HepG2 (cell line): Measurements from ENCODE around the gene SRSF7. TPM values are rescaled to one million over a fixed set of nuclear protein-coding genes. Genes with fewer than 3 reads are reported as not detected.

Experiments
- CAMTA2 ChIP-seq: sonication (generic); formaldehyde crosslinking; IDR thresholded peaks from 2 replicates; pipeline ENCODE4 v1.4.0; 2020; ENCODE audit warnings: mild to moderate bottlenecking, missing genetic modification reagents, borderline replicate concordance
- CBX5 ChIP-seq: sonication (generic); formaldehyde crosslinking; IDR thresholded peaks from 2 replicates; pipeline ENCODE4 v1.4.0; 2020; ENCODE audit warnings: missing genetic modification reagents, borderline replicate concordance
- DNMT1 ChIP-seq: sonication (generic); formaldehyde crosslinking; IDR thresholded peaks from 2 replicates; pipeline ENCODE4 v1.5.1; 2020; ENCODE audit warnings: mild to moderate bottlenecking, missing genetic modification reagents
- GATA4 ChIP-seq: sonication (generic); IDR thresholded peaks from 2 replicates; pipeline ENCODE4 v1.6.1; 2016; ENCODE audit warnings: antibody characterized with exemption, low read depth, borderline replicate concordance
- GATAD2A ChIP-seq: IDR thresholded peaks from 2 replicates; pipeline ENCODE4 v1.6.1; 2016
- JUND ChIP-seq: sonication (generic); formaldehyde crosslinking; IDR thresholded peaks from 2 replicates; pipeline ENCODE4 v1.8.0; 2022; ENCODE audit warnings: mild to moderate bottlenecking, missing genetic modification reagents
- KDM4B ChIP-seq: sonication (generic); formaldehyde crosslinking; IDR thresholded peaks from 2 replicates; pipeline ENCODE4 v1.4.0; 2020; ENCODE audit warnings: missing genetic modification reagents
- MAFF ChIP-seq: IDR thresholded peaks from 2 replicates; pipeline ENCODE4 v1.6.1; 2011; ENCODE audit warnings: low read depth, low read length, improper control_type of control experiment
- MED13 ChIP-seq: sonication (generic); formaldehyde crosslinking; IDR thresholded peaks from 2 replicates; pipeline ENCODE4 v1.5.0; 2020; ENCODE audit warnings: missing genetic modification reagents
- MTF2 ChIP-seq: sonication (generic); formaldehyde crosslinking; IDR thresholded peaks from 2 replicates; pipeline ENCODE4 v1.5.0; 2020; ENCODE audit warnings: missing genetic modification reagents, borderline replicate concordance
- NPAS2 ChIP-seq: sonication (generic); formaldehyde crosslinking; IDR thresholded peaks from 2 replicates; pipeline ENCODE4 v1.8.0; 2022; ENCODE audit warnings: mild to moderate bottlenecking, missing genetic modification reagents, borderline replicate concordance
- NR2C2 ChIP-seq: sonication (generic); formaldehyde crosslinking; IDR thresholded peaks from 2 replicates; pipeline ENCODE4 v1.4.0; 2020; ENCODE audit warnings: missing genetic modification reagents, mild to moderate bottlenecking, moderate library complexity, borderline replicate concordance
- PAWR ChIP-seq: sonication (generic); formaldehyde crosslinking; IDR thresholded peaks from 2 replicates; pipeline ENCODE4 v1.4.0; 2020; ENCODE audit warnings: missing genetic modification reagents, mild to moderate bottlenecking, borderline replicate concordance
- SALL1 ChIP-seq: sonication (generic); formaldehyde crosslinking; IDR thresholded peaks from 2 replicates; pipeline ENCODE4 v1.8.0; 2022; ENCODE audit warnings: mild to moderate bottlenecking, missing genetic modification reagents
- SNAPC5 ChIP-seq: sonication (generic); formaldehyde crosslinking; IDR thresholded peaks from 2 replicates; pipeline ENCODE4 v1.8.1; 2023; ENCODE audit warnings: mild to moderate bottlenecking, missing genetic modification reagents, borderline replicate concordance
- TGIF2 ChIP-seq: IDR thresholded peaks from 2 replicates; pipeline ENCODE4 v1.6.1; 2016; ENCODE audit warnings: control low read depth, missing compliant biosample characterization
- TRIM24 ChIP-seq: sonication (generic); formaldehyde crosslinking; IDR thresholded peaks from 2 replicates; pipeline ENCODE4 v1.8.0; 2022; ENCODE audit warnings: mild to moderate bottlenecking, missing genetic modification reagents
- ZC3H13 ChIP-seq: sonication (generic); formaldehyde crosslinking; IDR thresholded peaks from 2 replicates; pipeline ENCODE4 v1.8.1; 2023; ENCODE audit warnings: mild to moderate bottlenecking, missing genetic modification reagents, moderate library complexity
- ZNF143 ChIP-seq: sonication (generic); formaldehyde crosslinking; IDR thresholded peaks from 2 replicates; pipeline ENCODE4 v1.4.0; 2020; ENCODE audit warnings: missing genetic modification reagents
- ZNF329 ChIP-seq: sonication (generic); formaldehyde crosslinking; IDR thresholded peaks from 2 replicates; pipeline ENCODE4 v1.9.0; 2021; ENCODE audit warnings: low read depth, mild to moderate bottlenecking, missing genetic modification reagents
- ZNF607 ChIP-seq: sonication (generic); formaldehyde crosslinking; IDR thresholded peaks from 2 replicates; pipeline ENCODE4 v1.5.1; 2020; ENCODE audit warnings: missing genetic modification reagents, mild to moderate bottlenecking, borderline replicate concordance
- polyA plus RNA-seq, 8 experiments: library from polyadenylated mRNA; depleted of rRNA in 3 of 8; stranded (reverse) in 7 of 8; unstranded in 1 of 8; fragments of >200 nt; fragmentation: Illumina TruSeq in 4 of 8; extraction: Trizol in 4 of 8; gene quantifications; 2 replicates each; pipeline versions ENCODE4 v1.2.1 to v1.2.3, GENCODE V29; 2011 to 2016; ENCODE audit warnings: low read depth in 4 of 8, missing spikeins in 1 of 8, mixed read lengths in 1 of 8; ENCODE audit not compliant: insufficient read depth in 1 of 8
- total RNA-seq, 5 experiments: library from RNA; depleted of rRNA; stranded (reverse); fragments of >200 nt; fragmentation: Illumina TruSeq; extraction: Trizol; gene quantifications; 2 replicates each; pipeline ENCODE4 v1.2.3, GENCODE V29; 2016; ENCODE audit warnings: low read depth in 1 of 5
- TF ChIP-seq, protein P1 (sequence below): IDR thresholded peaks from 2 replicates; pipeline ENCODE4 v1.6.1; 2016; ENCODE audit warnings: low read depth, borderline replicate concordance
- TF ChIP-seq, protein P2 (sequence below): sonication (generic); formaldehyde crosslinking; IDR thresholded peaks from 2 replicates; pipeline ENCODE4 v1.8.0; 2022; ENCODE audit warnings: missing genetic modification reagents, mild to moderate bottlenecking, borderline replicate concordance
- TF ChIP-seq, protein P3 (sequence below): sonication (generic); formaldehyde crosslinking; IDR thresholded peaks from 2 replicates; pipeline ENCODE4 v1.5.1; 2020; ENCODE audit warnings: missing genetic modification reagents, mild to moderate bottlenecking, borderline replicate concordance
- TF ChIP-seq, protein P4 (sequence below): sonication (generic); formaldehyde crosslinking; IDR thresholded peaks from 2 replicates; pipeline ENCODE4 v1.8.1; 2022; ENCODE audit warnings: low read depth, mild to moderate bottlenecking, missing genetic modification reagents

SRSF7 gene
- total and polyA plus RNA-seq, 2 of the 13 experiments (the other 11 are each of a cell fraction or from before 2014, with no cell fraction given), result 172 to 275 TPM

DNA sequence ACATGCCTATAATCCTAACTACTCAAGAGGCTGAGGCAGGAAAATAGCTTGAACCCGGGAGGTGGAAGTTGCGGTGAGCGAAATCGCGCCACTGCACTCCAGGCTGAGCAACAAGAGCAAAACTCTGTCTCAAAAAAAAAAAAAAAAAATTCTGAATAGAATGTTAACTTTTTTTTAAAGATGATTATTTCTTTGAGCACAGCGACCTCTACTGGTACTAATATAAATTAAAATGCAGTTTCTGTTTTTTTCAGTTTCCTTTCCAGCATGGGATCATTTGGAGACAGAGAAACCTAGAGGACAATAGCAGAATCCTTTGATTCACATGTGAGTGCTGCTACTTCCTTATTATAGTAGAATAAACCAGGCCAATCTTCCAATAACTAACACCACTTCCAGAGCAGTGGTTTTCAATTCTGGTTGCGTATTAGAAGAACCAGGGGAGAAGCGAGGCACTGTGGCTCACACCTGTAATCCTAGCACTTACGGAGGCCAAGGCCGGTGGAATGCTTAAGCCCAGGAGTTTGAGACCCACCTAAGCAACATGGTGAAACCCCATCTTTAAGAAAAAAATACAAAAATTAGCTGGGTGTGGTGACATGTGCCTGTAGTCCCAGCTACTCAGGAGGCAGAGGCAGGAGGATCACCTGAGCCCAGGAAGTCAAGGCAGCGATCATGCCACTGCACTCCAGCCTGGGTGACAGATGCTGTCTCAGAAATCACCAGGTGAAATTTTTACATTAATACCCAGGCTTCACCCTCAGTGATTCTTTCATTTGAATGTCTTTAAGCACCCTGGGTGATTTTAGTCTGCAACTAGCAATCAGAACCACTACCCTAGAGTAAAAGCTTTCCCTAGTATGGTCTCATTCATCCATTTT lies 10.1 kb downstream of the SRSF7 start (continued):
- TF ChIP-seq SNAPC5 (CRISPR knock-in tag) (no peak), GATA4 (no peak), PAWR (CRISPR knock-in tag) (no peak), DNMT1 (no peak), ZC3H13 (no peak), NPAS2 (CRISPR knock-in tag) (no peak), CAMTA2 (no peak), TGIF2 (no peak), MAFF (no peak), ZNF329 (no peak), ZNF607 (no peak), MED13 (CRISPR knock-in tag) (no peak), ZNF143 (CRISPR knock-in tag) (no peak), GATAD2A (CRISPR knock-in tag) (0 out of 2 replicates have a peak, but pooled peaks have one; percentile 25), TRIM24 (CRISPR knock-in tag) (no peak), MTF2 (CRISPR knock-in tag) (no peak), KDM4B (CRISPR knock-in tag) (no peak), CBX5 (no peak), SALL1 (CRISPR knock-in tag) (0 out of 2 replicates have a peak, but pooled peaks have one; percentile 27), JUND (no peak), NR2C2 (no peak)
- TF ChIP-seq, protein P1, sequence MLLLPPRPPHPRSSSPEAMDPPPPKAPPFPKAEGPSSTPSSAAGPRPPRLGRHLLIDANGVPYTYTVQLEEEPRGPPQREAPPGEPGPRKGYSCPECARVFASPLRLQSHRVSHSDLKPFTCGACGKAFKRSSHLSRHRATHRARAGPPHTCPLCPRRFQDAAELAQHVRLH, result no peak
- TF ChIP-seq, protein P2, sequence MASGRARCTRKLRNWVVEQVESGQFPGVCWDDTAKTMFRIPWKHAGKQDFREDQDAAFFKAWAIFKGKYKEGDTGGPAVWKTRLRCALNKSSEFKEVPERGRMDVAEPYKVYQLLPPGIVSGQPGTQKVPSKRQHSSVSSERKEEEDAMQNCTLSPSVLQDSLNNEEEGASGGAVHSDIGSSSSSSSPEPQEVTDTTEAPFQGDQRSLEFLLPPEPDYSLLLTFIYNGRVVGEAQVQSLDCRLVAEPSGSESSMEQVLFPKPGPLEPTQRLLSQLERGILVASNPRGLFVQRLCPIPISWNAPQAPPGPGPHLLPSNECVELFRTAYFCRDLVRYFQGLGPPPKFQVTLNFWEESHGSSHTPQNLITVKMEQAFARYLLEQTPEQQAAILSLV, result no peak
- TF ChIP-seq, protein P3, sequence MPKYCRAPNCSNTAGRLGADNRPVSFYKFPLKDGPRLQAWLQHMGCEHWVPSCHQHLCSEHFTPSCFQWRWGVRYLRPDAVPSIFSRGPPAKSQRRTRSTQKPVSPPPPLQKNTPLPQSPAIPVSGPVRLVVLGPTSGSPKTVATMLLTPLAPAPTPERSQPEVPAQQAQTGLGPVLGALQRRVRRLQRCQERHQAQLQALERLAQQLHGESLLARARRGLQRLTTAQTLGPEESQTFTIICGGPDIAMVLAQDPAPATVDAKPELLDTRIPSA, result no peak
- TF ChIP-seq, protein P4, sequence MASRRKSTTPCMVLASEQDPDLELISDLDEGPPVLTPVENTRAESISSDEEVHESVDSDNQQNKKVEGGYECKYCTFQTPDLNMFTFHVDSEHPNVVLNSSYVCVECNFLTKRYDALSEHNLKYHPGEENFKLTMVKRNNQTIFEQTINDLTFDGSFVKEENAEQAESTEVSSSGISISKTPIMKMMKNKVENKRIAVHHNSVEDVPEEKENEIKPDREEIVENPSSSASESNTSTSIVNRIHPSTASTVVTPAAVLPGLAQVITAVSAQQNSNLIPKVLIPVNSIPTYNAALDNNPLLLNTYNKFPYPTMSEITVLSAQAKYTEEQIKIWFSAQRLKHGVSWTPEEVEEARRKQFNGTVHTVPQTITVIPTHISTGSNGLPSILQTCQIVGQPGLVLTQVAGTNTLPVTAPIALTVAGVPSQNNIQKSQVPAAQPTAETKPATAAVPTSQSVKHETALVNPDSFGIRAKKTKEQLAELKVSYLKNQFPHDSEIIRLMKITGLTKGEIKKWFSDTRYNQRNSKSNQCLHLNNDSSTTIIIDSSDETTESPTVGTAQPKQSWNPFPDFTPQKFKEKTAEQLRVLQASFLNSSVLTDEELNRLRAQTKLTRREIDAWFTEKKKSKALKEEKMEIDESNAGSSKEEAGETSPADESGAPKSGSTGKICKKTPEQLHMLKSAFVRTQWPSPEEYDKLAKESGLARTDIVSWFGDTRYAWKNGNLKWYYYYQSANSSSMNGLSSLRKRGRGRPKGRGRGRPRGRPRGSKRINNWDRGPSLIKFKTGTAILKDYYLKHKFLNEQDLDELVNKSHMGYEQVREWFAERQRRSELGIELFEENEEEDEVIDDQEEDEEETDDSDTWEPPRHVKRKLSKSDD (CRISPR knock-in tag), result no peak
